ENCODE results near the gene GPC5.

Gene GPC5

DNA sequence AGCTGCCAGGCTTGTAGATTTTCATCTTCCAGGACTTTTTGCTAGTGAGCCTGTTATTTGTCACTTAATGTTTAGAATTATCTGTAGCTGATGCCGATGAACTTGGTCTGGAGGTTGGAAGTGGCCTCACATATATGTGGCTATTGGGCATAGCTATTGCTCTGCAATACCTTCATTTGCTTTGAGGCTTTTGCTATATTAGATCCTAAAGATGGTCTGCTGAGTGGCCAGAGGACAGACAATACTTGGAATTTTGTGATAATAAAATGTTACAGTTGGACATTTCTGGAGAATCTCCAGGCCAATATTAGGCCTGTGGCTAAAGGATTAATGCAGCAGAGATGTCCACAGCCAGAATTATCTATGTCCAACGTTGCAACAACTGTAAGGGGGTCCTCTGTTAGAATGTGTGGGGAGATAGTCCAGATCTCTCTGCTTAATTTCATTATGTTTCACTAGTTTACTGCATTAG is 222.3 kb downstream of the GPC5 start:
- in situ Hi-C loops (cut with HindIII; ENCODE audit: low sequenced_read_pairs): no loop called here
- no peak for DNase-seq (ENCODE audit: low read depth, low spot score)
- TF ChIP-seq, protein P1, sequence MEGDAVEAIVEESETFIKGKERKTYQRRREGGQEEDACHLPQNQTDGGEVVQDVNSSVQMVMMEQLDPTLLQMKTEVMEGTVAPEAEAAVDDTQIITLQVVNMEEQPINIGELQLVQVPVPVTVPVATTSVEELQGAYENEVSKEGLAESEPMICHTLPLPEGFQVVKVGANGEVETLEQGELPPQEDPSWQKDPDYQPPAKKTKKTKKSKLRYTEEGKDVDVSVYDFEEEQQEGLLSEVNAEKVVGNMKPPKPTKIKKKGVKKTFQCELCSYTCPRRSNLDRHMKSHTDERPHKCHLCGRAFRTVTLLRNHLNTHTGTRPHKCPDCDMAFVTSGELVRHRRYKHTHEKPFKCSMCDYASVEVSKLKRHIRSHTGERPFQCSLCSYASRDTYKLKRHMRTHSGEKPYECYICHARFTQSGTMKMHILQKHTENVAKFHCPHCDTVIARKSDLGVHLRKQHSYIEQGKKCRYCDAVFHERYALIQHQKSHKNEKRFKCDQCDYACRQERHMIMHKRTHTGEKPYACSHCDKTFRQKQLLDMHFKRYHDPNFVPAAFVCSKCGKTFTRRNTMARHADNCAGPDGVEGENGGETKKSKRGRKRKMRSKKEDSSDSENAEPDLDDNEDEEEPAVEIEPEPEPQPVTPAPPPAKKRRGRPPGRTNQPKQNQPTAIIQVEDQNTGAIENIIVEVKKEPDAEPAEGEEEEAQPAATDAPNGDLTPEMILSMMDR (IDR thresholded peaks at IDR 0.05; ENCODE audit: low read depth, low read length): no peak
- H3K4me3 ChIP-seq (ENCODE audit: low read depth, low read length): no peak overlapping the region

GRCh38 chr13:91621161-91621560 is 222.7 kb downstream of the GPC5 start:
- TF ChIP-seq, protein P1 (IDR thresholded peaks at IDR 0.05; ENCODE audit: low read depth, low read length): no peak
- no peak overlapping the region for H3K4me3 ChIP-seq (ENCODE audit: low read depth, low read length)
- DNase-seq (ENCODE audit: low read depth, low spot score): no peak
- in situ Hi-C loops (cut with HindIII; ENCODE audit: low sequenced_read_pairs): no loop called here

- in situ Hi-C loops (cut with HindIII; ENCODE audit: low sequenced_read_pairs): no loop called here
- DNase-seq (ENCODE audit: low read depth, low spot score): no peak
- TF ChIP-seq, protein P1 (IDR thresholded peaks at IDR 0.05; ENCODE audit: low read depth, low read length): no peak
- H3K4me3 ChIP-seq (ENCODE audit: low read depth, low read length): no peak overlapping the region
These were observed 223.5 kb downstream of the GPC5 start for GRCh38 chr13:91621963-91622362.

GRCh38 chr13:91622778-91623550 is 224.5 kb downstream of the GPC5 start:
- TF ChIP-seq, protein P1 (IDR thresholded peaks at IDR 0.05; ENCODE audit: low read depth, low read length): no peak
- DNase-seq (ENCODE audit: low read depth, low spot score): no peak
- no peak overlapping the region for H3K4me3 ChIP-seq (ENCODE audit: low read depth, low read length)
- in situ Hi-C loops (cut with HindIII; ENCODE audit: low sequenced_read_pairs): no loop called here

DNA sequence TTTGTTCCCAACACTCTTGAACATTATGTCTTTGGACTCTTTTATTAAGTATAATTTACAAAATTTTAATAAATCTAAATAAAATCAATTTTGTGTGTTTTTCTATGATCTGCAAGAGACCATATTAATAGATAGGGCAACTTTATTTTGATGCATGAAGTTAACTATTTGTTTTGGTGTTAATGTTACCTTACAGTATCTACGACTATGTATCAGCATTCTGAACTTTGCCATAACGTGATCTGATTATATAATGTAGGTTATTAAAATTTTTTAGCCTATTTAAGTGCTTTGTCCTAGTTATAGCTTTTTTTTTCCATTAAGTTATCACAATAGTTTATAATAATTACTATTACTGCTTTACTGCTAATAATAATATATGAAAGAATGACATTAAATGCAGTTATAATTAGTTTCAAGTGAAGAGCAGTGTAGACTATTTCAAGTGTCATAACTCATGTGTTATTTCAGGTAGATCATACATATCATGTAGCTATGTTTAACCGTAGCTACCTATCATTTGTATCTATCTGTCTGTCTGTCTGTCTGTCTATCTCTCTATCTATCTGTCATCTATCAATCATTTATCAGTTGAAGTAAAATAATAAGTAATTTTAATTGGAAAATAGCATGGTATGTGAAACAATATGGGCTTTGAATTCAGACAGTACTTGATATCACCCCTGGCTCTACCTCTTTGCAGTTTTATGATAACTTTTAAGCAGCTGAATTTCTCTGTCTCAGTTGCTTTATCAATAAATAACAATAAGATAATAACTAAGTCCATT is 229.7 kb downstream of the GPC5 start:
- H3K4me3 ChIP-seq (ENCODE audit: low read depth, low read length): no peak overlapping the region
- DNase-seq (ENCODE audit: low read depth, low spot score): no peak
- TF ChIP-seq, protein P1 (IDR thresholded peaks at IDR 0.05; ENCODE audit: low read depth, low read length): no peak
- in situ Hi-C loops (cut with HindIII; ENCODE audit: low sequenced_read_pairs): no loop called here

GRCh38 chr13:91630946-91631345 is 232.5 kb downstream of the GPC5 start:
- TF ChIP-seq, protein P1 (IDR thresholded peaks at IDR 0.05; ENCODE audit: low read depth, low read length): no peak
- peak; percentile 39 for DNase-seq (ENCODE audit: low read depth, low spot score)
- in situ Hi-C loops (cut with HindIII; ENCODE audit: low sequenced_read_pairs): no loop called here
- H3K4me3 ChIP-seq (ENCODE audit: low read depth, low read length): no peak overlapping the region
